ENCODE data around the gene LAMP5.

Gene LAMP5

GRCh38 chr20:9496155-9496554 is 18.2 kb upstream of the LAMP5 start:
- no peaks in the 10 kb centered on the region for H3K4me1 ChIP-seq (ENCODE audit: control insufficient read depth, low read length)
- no peaks in the 10 kb centered on the region for H3K9me2 ChIP-seq (replicated peaks; ENCODE audit: control insufficient read depth, low read length)
- H3K27ac ChIP-seq (ENCODE audit: low read depth, low read length): no peak overlapping the region
- TF ChIP-seq CTCF (IDR thresholded peaks at IDR 0.05; ENCODE audit: low read depth, low read length, poor library complexity, severe bottlenecking) (no peak), EZH2phosphoT487 (IDR thresholded peaks at IDR 0.05; ENCODE audit: borderline replicate concordance, low read length) (no peak)
- H3K9me3 ChIP-seq (ENCODE audit: control insufficient read depth, insufficient read depth, low read length): no peaks in the 10 kb centered on the region; the same call in 1 of the 2 replicates
- no peaks in the 10 kb centered on the region for H3K79me2 ChIP-seq (ENCODE audit: control insufficient read depth, low read length)
- no peaks in the 10 kb centered on the region for H3K27me3 ChIP-seq (ENCODE audit: control insufficient read depth, low read length)
- no peaks in the 10 kb centered on the region for H3F3A ChIP-seq (ENCODE audit: control insufficient read depth, insufficient read depth)
- H3K4me2 ChIP-seq (ENCODE audit: low read length): no peak overlapping the region
- H4K20me1 ChIP-seq (ENCODE audit: control insufficient read depth, insufficient read depth, low read depth, low read length): no peaks in the 10 kb centered on the region
- no peaks in the 10 kb centered on the region for H3K36me3 ChIP-seq (ENCODE audit: control insufficient read depth, low read length)
- H3K4me3 ChIP-seq (ENCODE audit: low read length): no peak overlapping the region

DNA sequence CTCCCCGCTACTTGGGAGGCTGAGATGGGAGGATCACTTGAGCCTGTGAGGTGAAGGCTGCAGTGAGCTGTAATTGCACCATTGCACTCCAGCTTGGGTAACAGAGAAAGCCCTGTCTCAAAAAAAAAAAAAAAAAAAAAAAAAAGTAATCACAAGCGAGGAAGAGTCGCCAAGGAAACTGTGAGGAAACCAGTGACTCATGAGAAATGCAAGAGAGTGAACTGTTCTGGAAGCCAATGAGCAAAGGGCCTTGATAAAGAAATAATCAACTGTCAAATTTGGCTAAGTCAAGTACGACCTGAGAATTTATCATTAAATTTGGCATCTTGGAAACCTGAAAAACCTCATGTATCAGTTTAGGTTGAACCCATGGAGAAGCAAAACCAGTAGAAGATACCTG is 16.1 kb upstream of the LAMP5 start:
- Histone ChIP-seq H3K36me3 (ENCODE audit: control insufficient read depth, low read length) (no peaks in the 10 kb centered on the region), H3F3A (ENCODE audit: control insufficient read depth, insufficient read depth) (no peaks in the 10 kb centered on the region), H4K20me1 (ENCODE audit: control insufficient read depth, insufficient read depth, low read depth, low read length) (no peaks in the 10 kb centered on the region), H3K4me1 (ENCODE audit: control insufficient read depth, low read length) (no peaks in the 10 kb centered on the region), H3K27ac (ENCODE audit: low read depth, low read length) (no peak overlapping the region), H3K27me3 (ENCODE audit: control insufficient read depth, low read length) (no peaks in the 10 kb centered on the region), H3K4me3 (ENCODE audit: low read length) (no peak overlapping the region), H3K9me2 (replicated peaks; ENCODE audit: control insufficient read depth, low read length) (no peaks in the 10 kb centered on the region), H3K79me2 (ENCODE audit: control insufficient read depth, low read length) (no peaks in the 10 kb centered on the region), H3K4me2 (ENCODE audit: low read length) (no peak overlapping the region), H3K9me3 (ENCODE audit: control insufficient read depth, insufficient read depth, low read length) (no peaks in the 10 kb centered on the region; the same call in 1 of the 2 replicates)
- no peak for TF ChIP-seq CTCF (IDR thresholded peaks at IDR 0.05; ENCODE audit: low read depth, low read length, poor library complexity, severe bottlenecking)
- TF ChIP-seq EZH2phosphoT487 (IDR thresholded peaks at IDR 0.05; ENCODE audit: borderline replicate concordance, low read length): no peak

GRCh38 chr20:9499126-9499899 is 15.1 kb upstream of the LAMP5 start:
- Histone ChIP-seq H3K27me3 (ENCODE audit: control insufficient read depth, low read length) (no peaks in the 10 kb centered on the region), H3K27ac (ENCODE audit: low read depth, low read length) (no peak overlapping the region), H4K20me1 (ENCODE audit: control insufficient read depth, insufficient read depth, low read depth, low read length) (no peaks in the 10 kb centered on the region), H3K9me2 (replicated peaks; ENCODE audit: control insufficient read depth, low read length) (no peaks in the 10 kb centered on the region), H3K4me1 (ENCODE audit: control insufficient read depth, low read length) (no peaks in the 10 kb centered on the region), H3K4me3 (ENCODE audit: low read length) (no peak overlapping the region), H3K4me2 (ENCODE audit: low read length) (no peak overlapping the region), H3K79me2 (ENCODE audit: control insufficient read depth, low read length) (no peaks in the 10 kb centered on the region), H3K36me3 (ENCODE audit: control insufficient read depth, low read length) (no peaks in the 10 kb centered on the region), H3K9me3 (ENCODE audit: control insufficient read depth, insufficient read depth, low read length) (no peaks in the 10 kb centered on the region; the same call in 1 of the 2 replicates), H3F3A (ENCODE audit: control insufficient read depth, insufficient read depth) (no peaks in the 10 kb centered on the region)
- TF ChIP-seq CTCF (IDR thresholded peaks at IDR 0.05; ENCODE audit: low read depth, low read length, poor library complexity, severe bottlenecking) (no peak), EZH2phosphoT487 (IDR thresholded peaks at IDR 0.05; ENCODE audit: borderline replicate concordance, low read length) (no peak)

Data from DOHH2 (cell line).